NCI-H2107 treated with DMSO at 0.1 percent for 48 hours (cell line): Measurements from ENCODE around the gene OGDH.

Experiments
- DNase-seq: peaks from one replicate; lab custom pipeline; 2025; ENCODE audit not compliant: unreplicated experiment; lab: John Stamatoyannopoulos, UW

Gene OGDH

DNA sequence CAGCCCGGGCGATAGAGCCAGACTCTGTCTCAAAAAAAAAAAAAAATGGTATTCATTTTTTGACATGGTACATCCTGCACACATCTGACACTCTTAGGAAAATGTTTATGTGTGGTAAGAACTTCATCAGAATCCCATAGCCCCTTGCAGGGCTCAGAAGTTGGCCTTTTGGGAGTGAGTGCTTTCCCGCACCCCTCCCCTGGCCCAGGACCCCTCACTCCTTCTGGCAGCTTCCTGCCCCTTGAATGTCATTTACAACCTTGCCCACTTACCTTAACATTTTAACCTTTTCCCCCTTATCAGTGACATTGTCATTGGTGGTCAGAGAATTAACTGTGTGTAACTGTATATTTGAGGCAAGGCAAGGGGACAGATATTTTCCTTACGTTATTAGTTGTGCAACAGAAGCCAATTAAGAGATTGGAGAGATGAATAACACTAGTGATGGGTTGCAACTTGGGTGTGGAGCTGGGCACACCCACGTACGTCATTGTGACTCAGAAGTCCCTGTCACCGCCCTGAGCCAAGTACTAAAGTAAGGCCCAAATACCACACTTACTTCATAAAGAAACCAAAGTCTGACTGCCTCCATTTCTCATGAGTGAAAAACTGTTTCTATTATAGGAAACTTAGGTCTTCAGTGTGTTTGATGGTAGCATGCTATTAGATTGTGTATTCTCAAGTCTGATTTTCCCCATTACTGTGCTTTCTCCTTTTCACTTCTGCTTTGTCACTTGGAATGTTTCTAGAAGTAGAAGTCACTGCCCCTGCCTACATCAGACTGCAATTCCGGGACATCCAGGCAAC is 31.6 kb downstream of the OGDH start:
- peak; percentile 10 for DNase-seq

DNA sequence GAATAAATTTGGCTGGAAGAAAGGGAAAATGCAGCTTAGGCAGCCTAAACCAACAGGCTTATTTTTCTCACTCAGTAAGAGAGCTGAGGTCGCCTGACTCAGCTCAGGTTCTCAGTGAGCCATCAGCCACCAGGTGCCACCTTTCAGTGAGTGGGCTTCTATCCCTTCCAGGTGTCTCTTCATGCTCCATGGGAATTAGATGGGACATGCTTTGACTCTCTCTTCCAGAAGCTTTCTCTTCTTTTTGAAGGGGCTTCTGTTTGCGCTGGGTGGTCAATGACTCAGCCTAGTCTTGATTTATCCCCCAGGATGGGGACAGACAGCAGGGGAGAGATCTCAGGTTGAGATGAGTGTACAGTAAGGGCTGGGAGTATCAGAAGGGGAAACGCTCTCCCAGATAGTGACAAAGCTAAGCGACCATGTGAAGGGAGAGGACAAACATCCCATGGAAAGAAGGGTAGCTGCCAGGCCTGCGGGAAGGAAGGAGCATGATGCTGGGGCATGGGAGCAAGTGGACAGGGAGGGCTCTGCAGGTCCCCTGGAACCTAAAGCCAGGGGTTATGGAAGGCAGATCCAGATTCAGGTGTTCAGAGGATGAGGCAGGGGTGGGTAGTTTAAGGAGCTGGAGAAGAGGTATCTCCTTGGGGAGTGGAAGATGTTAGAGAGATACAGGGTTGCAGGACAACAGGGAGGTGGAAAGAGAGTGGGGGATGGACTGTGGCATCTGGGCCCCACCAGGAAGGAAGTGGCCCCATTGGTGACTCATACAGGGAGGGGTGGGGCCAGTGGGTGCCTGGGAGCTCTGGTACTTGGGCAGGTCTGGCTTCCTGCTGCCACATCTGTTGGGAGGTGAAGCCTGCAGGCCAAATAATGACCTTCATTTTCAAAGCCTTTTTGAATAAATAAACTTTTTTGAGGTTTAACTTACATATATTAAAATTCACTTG is 32.5 kb downstream of the OGDH start:
- DNase-seq, result no peak

DNA sequence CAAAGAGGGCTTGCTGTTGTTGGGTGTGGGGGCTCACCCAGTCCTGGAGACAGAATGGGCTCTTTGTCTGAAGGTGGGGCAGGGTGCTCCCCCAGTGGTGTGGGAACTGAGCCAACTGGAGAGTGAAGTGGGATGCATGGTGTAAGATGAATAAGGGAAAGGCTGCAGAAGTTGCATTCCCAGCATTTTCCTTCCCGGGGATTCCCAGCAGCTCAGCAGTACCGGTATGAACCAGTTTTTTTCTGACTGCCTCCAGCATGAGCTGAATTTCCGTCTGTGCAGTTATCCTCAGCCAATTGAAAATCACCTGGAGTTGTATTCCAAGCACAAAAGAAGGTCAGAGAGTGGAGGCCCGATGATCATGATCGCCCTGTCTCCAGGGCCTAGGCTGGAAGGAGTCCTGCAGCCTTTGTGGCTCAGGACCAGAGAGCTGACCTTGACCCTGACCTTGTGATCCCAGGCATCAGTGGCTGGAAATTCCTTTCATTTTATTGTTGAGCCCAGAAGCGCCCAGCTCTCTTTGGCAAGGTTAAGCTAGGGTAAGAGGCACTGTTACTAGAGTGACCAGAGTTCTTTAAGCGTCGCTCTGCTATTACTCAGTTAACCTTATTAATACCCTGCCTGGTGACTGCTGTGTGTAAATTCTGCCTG is 33.4 kb downstream of the OGDH start:
- peak; percentile 81 for DNase-seq

- no peak for DNase-seq
Measured at GRCh38 chr7:44643206-44643605, 36.8 kb downstream of the OGDH start.

DNA sequence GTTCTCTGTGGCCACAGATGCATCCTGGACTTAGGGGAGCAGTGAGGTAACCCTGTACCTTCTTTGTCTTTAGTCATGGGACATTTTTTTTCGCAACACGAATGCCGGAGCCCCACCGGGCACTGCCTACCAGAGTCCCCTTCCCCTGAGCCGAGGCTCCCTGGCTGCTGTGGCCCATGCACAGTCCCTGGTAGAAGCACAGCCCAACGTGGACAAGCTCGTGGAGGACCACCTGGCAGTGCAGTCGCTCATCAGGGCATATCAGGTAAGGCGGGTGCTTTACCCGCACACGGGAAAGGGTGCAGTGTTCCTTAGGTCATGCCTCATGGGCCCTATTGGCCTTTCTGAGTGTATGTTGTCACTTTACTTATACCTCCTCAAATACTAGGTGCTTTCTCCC is 38.8 kb downstream of the OGDH start:
- no peak for DNase-seq

DNA sequence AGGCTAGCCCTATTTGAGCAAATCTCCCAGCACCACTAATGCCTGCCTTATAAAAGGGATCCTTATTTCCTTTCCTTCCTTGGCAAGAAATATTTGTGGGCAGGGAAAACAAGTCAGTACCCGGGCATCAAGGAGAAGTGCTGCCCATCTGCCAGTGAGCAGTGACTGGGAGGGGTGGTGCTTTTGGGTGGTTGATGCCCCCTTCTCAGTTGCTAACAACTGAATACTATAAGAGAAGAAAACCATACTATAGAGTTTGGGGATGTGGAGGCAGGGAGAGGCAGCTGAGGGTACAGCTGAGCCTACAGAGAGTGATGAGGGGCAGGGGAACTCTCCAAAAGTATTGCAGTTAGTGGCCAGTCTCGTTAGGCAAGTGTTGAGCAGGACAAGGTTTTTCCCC is 39.3 kb downstream of the OGDH start:
- no peak for DNase-seq

DNA sequence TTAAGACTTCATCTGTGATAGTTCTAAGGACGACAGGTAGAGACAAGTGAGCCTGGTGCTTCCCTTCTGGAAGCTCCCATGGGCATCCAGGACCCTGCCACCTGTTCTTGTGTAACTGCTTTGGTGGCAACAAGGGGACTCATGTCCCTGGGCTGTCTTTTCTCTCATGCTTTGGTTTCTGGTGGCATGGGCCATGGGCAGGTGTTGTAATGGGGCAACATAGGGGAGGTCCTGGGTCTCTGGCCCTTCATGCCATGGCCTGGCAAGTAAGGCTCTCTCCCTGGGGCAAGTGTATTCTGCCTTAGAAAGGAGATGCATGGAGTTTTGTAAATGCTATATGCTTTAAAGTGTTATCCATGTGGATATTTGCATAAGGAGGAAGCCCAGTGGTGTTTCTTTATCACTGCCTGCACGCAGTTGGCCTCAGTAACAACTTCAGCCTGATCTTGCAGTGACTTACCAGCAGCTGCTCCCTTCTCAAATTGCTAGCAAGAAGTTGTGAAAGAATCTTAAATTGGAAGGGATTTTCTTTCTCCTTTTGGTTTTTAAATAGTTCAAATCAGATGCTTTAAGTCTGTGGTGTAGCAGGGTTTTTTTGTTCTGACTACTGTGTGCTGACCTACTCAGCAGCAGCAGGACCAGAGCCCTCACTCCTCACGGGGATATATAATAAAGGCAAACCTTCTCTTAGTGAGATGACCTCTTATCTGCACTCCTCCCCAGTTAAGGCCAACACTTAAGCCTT is 39.9 kb downstream of the OGDH start:
- no peak for DNase-seq

GRCh38 chr7:44646921-44647636 is 40.7 kb downstream of the OGDH start:
- no peak for DNase-seq

GRCh38 chr7:44647981-44648714 is 41.7 kb downstream of the OGDH start:
- no peak for DNase-seq

GRCh38 chr7:44650242-44650641 is 43.8 kb downstream of the OGDH start:
- no peak for DNase-seq

DNA sequence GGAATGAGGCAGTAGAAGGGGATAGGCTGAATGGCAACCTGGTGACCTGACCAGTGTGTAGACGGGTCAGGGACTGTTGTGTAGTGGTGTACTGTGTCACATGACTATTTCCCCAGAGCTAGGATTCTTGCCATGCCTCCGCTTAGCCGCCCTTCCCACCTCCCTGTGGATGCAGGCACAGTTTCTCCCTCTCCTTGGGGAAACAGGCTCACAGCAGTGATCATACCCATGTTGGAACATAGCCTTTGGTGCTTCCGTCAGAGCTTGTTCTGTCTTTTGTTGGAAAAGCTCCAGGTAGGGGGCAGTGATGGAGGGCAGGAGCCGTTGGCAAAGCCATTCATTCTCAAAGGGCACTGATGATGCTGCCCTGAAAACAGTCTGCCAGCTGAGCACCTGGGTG is 44.3 kb downstream of the OGDH start:
- DNase-seq, result no peak

GRCh38 chr7:44652535-44652934 is 46.1 kb downstream of the OGDH start:
- DNase-seq, result no peak

DNA sequence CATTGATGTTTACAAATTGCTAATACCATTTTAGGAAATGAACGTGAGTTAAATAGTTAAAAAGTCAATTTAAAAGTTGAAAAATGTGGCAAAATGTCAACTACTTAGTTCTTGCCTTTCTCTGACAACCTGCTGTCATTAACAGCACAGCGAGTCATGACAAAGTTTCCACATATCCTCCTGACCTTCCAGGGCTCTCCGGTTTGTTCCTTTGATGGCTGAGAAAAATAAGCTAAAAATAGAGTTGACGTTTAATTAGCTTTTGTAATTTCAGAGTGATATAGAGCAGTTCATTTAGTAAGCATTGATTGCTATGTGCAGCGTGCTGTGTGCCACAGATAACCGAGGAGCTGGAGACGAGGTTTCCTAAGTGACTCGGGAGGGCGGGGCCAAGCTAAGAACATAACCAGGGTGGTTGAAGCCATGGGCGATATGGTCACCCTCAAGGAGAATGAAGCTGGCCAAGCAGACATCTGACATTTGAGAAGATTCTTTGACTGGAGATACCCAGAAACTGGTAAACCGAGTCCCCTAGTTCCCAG is 47.9 kb downstream of the OGDH start:
- no peak for DNase-seq

GRCh38 chr7:44655341-44655740 is 48.9 kb downstream of the OGDH start:
- no peak for DNase-seq

- no peak for DNase-seq
Measured at GRCh38 chr7:44658979-44659378, 52.6 kb downstream of the OGDH start.

- DNase-seq, result no peak
Measured at GRCh38 chr7:44661233-44661632, 54.8 kb downstream of the OGDH start.

DNA sequence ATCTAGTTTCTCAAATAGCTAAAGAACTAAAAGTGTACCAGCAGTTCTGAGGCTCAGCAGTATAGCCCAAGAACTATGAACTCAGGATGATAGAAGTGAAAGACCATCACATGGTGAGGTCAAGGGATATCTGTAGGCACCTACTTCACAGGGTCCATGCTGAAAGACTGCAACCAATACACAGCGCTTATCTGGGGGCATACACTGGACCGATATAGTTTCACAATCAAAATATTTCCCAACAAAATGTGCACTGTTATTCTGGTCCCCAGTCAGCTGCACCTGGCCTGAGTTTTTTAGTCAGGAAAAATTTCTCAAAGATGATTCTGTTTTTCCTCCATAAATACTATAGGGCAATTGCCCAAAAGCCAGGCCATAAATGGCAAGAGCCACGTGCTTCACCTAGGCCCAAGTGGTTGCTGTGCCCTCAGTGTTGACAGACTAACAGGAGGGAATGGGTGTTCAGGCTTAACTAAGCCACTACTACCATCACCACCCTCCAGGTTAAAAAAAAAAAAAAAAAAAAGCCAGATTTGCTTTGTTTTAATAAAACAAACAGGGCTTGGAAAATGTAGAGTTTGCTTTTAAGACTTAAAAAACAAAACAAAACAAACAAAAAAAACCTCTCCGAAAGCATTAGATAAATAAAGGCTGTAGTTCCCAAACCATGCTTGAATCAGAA is 58.5 kb downstream of the OGDH start:
- no peak for DNase-seq

GRCh38 chr7:44665531-44666213 is 59.2 kb downstream of the OGDH start:
- DNase-seq, result no peak
